LoVo (cell line): ENCODE data around the gene KCP.

Experiments
- DNase-seq: peaks from one replicate; pipeline ENCODE4 v3.0.0-alpha.2; 2016; ENCODE audit warnings: low spot score

The KCP gene

GRCh38 chr7:128874140-128875031 lies 36.1 kb downstream of the KCP start:
- no peak for DNase-seq

GRCh38 chr7:128873234-128873633 lies 37.3 kb downstream of the KCP start:
- DNase-seq = no peak

GRCh38 chr7:128872394-128872824 lies 38.1 kb downstream of the KCP start:
- no peak for DNase-seq

DNA sequence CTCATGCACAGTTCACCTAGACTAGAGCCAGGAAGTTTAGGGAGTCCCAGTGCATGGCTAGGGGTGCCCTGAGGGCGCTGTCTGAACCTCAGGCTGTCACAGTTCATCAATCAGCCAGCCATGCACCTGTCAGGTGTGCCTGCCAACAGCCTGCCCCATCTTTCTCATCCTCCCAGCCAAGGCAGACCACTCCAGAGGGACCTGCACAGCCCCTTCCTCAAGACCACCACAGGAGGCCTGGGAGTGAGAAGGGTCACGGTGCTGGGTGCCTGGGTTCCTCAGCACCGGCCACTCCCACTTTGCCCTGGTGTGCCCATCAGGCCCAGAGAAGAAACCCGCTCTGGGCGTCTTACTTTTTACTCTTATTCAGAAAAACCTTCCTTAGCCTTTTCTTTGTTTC lies 39.5 kb downstream of the KCP start:
- no peak for DNase-seq

GRCh38 chr7:128869944-128870285 lies 40.6 kb downstream of the KCP start:
- DNase-seq = no peak

DNA sequence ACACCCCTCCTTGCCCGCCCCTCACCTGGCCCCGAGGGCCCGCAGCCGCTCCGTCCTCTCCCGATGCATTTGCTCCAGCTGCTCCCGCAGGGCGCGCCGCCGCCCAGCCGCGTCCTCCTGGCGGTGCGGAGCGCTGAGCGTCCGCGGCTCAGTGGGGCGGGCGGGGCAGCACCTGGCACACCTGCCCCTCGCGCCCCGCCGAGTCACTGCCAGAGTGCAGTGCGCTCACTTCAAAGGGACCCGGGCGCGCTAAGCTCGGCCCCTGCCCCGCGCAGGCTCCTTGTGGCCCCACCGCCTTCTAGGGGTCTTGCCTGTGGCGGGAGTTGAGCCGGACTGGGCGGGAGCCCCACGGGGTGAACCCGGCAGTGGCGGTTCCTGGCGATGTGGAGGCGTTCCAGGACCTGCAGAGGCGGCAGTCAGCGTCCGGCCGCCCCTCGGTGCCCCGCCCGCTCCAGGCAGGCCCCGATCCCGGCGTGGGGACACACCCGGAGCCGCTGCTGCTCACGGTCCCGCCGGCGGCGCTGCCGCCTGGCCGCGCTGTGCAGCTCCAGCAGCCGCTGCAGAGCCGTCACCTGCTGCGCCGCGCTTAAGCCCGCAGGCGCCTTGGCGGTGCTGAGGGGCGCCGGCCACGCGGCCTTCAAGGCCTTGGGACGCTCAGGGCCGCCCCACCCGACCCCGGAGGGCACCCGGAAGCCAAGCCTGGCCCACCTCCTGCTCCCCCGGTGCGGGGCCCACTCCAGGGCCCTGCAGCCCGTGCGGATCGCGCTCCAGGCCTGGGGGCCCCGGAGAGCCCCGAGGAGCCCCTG lies 41.2 kb downstream of the KCP start:
- DNase-seq = peak; percentile 74

GRCh38 chr7:128868624-128869137 lies 41.8 kb downstream of the KCP start:
- DNase-seq = no peak

DNA sequence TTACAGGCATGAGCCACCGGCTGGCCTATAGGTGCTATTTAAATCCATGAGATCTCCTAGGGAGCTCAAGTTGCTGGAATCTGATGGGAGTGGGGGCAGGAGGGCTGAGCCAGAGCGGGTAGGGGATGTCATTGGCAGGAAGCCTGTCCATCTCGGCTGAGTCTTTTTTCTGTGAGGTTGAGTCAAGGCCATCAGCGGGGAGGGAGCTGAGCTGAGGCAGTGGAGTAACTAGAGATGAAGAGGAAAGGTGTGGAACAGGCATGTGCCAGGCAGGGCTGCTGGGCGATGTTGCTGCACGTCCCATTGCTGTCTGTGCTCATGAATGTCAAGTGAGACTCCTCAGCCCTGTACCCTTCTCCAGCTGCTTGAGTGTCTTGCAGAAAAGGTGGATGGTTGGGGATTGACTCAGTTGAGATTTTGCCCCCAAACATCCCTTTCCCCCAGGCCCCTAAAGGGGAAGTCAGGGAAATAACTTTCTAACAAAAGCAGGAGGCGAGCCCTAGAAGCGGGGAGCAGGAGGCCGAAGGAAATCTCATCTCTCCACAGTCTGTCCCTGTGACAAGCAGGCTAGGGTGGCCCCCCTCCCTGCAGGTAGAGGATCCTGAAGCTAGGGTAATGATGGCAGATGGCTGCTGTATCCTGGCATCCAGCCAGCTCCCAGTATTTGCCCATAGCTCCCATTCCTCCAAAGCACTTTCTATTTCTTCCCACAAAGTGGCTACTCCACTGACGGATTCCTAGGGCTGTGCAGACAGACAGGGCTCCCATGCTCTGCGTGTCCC lies 42.5 kb downstream of the KCP start:
- DNase-seq = peak; percentile 27

GRCh38 chr7:128867241-128867640 lies 43.3 kb downstream of the KCP start:
- DNase-seq = no peak

DNA sequence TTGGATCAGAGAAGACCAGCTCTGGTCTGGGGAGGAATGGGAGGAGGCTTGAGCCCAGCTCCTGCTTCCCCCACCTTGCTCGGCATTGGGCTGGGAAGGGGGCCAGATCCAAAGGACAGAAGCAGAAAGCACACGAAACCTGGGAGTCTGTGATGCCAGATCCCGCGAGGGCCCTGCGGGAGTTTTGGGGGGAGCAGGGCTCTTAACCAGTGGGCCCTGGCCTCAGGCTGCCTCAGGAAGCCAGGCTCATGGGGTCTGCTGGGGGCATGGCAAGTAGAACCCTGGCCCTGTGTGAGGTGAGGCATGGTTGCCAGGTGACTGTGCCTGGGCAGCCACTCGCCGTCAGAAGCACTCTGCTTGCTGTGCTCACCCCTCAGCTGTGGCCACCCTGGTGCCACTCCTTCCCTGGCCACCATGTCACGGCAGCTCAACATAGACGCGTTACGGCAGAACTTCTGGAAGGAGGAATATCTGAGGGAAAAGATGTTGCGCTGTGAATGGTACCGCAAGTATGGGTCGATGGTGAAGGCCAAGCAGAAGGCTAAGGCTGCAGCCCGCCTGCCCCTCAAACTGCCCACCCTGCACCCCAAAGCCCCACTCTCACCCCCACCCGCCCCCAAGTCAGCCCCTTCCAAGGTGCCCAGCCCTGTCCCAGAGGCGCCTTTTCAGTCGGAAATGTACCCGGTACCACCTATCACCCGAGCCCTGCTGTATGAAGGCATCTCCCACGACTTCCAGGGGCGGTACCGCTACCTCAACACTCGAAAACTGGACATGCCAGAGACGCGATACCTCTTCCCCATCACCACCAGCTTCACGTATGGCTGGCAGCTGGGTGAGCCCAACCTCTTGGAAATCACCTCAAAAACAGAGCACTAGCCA lies 44.3 kb downstream of the KCP start:
- DNase-seq = no peak

DNA sequence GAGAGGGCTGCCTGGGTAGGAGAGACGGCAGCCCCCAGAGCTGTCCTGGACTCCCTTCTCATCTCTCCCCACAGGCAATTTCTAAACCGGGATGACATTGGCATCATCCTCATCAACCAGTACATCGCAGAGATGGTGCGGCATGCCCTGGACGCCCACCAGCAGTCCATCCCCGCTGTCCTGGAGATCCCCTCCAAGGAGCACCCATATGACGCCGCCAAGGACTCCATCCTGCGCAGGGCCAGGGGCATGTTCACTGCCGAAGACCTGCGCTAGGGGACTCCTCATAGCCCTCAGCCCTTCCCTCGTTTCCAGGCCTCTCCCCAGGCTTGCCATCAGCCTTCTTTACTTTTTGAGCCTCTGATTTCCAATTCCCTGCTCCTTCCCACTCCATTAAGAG lies 45.2 kb downstream of the KCP start:
- DNase-seq = no peak

DNA sequence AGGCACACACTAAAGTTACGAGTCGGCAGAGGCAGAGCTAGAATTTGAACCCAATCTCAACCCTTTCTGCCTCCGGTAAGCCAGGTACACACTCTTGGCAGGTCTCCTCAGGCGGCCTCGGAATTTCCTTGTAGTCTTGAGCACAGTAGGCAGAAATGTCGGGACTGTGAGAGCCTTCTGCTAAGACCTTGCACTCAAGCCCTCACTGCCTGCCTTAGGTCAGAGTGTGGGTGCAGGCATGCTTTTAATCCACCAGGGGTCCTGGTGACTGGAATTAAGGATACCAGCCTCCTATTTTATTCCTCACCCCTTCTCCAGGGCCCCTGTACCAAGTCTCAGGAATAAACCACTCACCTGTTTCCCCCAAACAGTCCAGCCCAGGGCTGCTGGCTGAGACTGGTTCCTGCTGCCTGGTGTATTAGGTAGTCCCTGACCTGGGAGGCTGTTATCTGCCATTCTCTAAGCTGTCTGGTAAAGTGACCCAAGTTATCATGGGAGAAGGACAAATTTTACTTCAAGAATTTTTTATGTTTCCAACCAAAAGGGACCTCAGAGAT lies 47.0 kb downstream of the KCP start:
- peak; percentile 84 for DNase-seq

GRCh38 chr7:128862571-128863432 lies 47.7 kb downstream of the KCP start, which contains the start of gene ATP6V1F:
Gene ATP6V1F (plus strand): TSS chr7:128862856. CDS start chr7:128862905, 49 bp downstream.
- peak; percentile 100 for DNase-seq

DNA sequence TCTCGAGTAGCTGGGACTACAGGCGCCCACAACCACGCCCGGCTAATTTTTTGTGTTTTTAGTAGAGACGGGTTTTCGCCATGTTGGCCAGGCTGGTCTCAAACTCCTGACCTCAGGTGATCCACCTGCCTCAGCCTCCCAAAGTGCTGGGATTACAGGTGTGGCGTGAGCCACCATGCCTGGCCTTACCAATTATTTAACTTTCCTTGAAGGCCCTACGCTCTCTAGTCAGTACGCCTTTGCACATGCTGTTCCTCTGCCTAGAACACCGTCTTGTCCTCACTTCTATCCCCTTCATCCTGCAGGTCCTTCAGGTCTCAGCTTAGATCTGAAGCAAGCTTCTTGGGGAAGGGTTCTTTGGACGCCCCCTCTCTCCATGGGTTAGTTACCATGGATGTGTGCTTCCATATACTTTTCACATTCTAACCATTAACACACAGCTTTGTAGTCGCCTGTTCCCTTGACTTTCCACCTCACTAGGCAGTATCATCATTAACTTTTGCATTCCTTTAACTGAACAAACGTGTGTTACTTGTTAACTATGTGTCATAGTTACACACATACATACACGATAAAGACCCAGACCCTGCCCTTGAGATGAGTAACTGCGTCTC lies 48.4 kb downstream of the KCP start:
- no peak for DNase-seq

DNA sequence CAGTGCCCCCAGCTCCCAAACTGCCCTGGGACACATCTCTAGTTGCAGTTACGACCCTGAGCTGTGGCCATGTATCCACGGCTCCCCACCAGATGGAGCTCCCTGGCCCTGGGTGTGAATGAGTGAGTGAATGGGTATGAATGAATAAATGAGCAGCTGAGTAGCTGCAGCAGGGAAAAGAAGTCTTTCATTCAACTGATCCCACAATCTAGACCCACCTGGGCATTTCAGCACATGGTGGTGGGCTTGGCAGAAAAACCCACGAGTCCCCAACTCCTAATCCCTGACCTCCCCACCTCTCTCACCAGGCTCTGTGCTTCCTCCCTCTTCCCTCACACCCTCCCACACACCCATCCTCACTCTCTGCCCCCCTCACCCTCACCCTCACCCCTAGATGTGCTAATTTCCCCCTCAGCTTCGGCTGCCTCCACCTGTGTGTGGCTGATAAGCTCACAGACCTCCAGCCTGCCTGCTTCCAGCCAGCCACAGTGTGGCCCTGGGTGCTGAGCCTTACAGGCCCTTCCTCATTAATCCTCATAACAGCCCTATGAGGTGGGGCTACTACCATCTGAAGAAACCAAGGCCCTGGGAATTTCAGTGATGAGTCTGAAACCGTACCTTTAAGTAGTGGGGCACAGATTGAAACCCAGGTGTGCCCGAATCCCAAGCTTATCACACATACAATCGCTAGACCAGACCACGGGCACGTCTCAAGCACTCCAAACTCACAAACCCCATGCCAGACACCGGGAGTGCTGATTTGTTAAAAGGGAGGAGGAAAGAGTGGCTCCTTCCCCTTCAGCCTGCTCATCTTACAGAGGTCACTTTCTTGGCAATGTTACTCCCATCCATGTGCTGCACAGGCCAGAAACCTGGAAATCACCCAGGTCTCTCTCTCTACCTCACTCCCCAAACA lies 50.1 kb downstream of the KCP start:
- no peak for DNase-seq

GRCh38 chr7:128859232-128860157 lies 51.0 kb downstream of the KCP start:
- no peak for DNase-seq
